IPS-20b (cell line): ENCODE measurements around the gene LSR.

Source experiments
- H3K27ac ChIP-seq: one replicate; pipeline ENCODE4 v1.5.1; 2013; ENCODE audit warnings: low read length
- H3K27me3 ChIP-seq: 2 replicates; pipeline ENCODE4 v1.6.1; 2013; ENCODE audit warnings: mild to moderate bottlenecking, low read length, inconsistent platforms; ENCODE audit not compliant: insufficient read depth
- H3K36me3 ChIP-seq: 2 replicates; pipeline ENCODE4 v1.6.1; 2013; ENCODE audit warnings: low read depth, mild to moderate bottlenecking, inconsistent platforms, low read length, moderate library complexity; ENCODE audit not compliant: insufficient read depth
- H3K4me1 ChIP-seq: 2 replicates; pipeline ENCODE4 v1.6.1; 2013; ENCODE audit warnings: mild to moderate bottlenecking, control low read depth, inconsistent platforms, low read length, moderate library complexity; ENCODE audit not compliant: insufficient read depth
- H3K4me3 ChIP-seq: 2 replicates; pipeline ENCODE4 v1.5.1; 2013; ENCODE audit warnings: mild to moderate bottlenecking, low read length, inconsistent platforms
- H3K9ac ChIP-seq: 2 replicates; pipeline ENCODE4 v1.6.1; 2013; ENCODE audit warnings: low read depth, mild to moderate bottlenecking, inconsistent platforms, low read length, moderate library complexity
- H3K9me3 ChIP-seq: 2 replicates; pipeline ENCODE4 v1.6.1; 2013; ENCODE audit warnings: mild to moderate bottlenecking, low read depth, low read length, inconsistent platforms; ENCODE audit not compliant: insufficient read depth

LSR gene

DNA sequence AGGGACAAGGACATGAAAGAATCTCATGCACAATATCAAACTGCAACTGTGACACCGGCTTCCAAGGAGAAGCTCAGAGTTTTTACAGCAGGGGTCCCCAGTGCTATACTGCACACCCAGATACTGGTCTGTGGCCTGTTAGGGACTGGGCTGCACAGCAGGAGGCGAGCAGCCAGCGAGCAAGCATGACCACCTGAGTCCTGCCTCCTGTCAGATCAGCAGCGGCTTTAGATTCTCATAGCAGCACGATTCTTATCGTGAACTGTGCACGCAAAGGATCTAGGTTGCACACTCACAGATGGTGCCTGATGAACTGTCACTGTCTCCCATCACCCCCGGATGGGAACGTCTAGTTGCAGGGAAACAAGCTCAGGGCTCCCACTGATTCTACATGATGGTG, 67.1 kb downstream of the LSR start:
- Histone ChIP-seq H3K9me3 (no peaks in the 10 kb centered on the region), H3K27me3 (no peaks in the 10 kb centered on the region), H3K4me3 (no peak overlapping the region), H3K4me1 (no peaks in the 10 kb centered on the region), H3K36me3 (no peaks in the 10 kb centered on the region), H3K27ac (no peak overlapping the region), H3K9ac (no peak overlapping the region)

DNA sequence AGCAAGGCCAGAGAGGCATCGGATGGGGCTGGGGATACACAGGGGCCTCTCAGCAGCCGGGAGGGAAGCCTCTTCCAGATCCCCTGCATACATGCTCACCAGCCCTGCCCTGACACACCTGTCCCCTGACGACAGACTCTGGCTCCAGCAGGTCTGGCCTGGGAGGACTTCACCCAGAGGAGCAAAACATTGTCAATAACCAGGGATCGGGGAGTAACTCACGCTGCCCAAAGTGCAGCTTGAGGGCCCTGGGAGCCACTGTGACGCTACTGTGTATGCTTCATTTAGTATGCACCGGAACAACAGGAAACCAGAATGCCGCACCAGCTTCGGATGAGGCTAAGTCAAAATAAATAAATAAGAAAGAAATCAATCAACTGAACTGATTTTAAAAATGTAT, 67.8 kb downstream of the LSR start:
- Histone ChIP-seq H3K27ac (no peak overlapping the region), H3K4me3 (no peak overlapping the region), H3K9me3 (no peaks in the 10 kb centered on the region), H3K36me3 (no peaks in the 10 kb centered on the region), H3K27me3 (no peaks in the 10 kb centered on the region), H3K4me1 (no peaks in the 10 kb centered on the region), H3K9ac (no peak overlapping the region)
